Neural crest cell (in vitro differentiated cells): ENCODE results near the gene INTS11. TPM values are rescaled to one million over a fixed set of nuclear protein-coding genes. Genes with fewer than 3 reads are reported as not detected.

Source experiments
- DNase-seq: peaks from one replicate; pipeline ENCODE4 v3.0.0; 2021; ENCODE audit warnings: low read depth, mixed read lengths, low spot score
- H3K27ac Mint-ChIP-seq: one replicate; pipeline ENCODE4 v1.8.0; 2021; ENCODE audit warnings: mild to moderate bottlenecking, mixed read lengths; ENCODE audit not compliant: unreplicated experiment
- H3K27me3 Mint-ChIP-seq: 2 replicates; pipeline ENCODE4 v1.8.0; 2021; ENCODE audit warnings: low read depth, mild to moderate bottlenecking, mixed read lengths
- H3K36me3 Mint-ChIP-seq: 2 replicates; pipeline ENCODE4 v1.8.0; 2021; ENCODE audit warnings: low read depth, mild to moderate bottlenecking, mixed read lengths
- H3K4me1 Mint-ChIP-seq: 2 replicates; pipeline ENCODE4 v1.8.0; 2021; ENCODE audit warnings: mixed read lengths
- H3K4me3 Mint-ChIP-seq: one replicate; pipeline ENCODE4 v1.8.0; 2021; ENCODE audit warnings: mild to moderate bottlenecking, mixed read lengths
- H3K9me3 Mint-ChIP-seq: 2 replicates; pipeline ENCODE4 v1.8.0; 2021; ENCODE audit warnings: mixed read lengths
- CTCF ChIP-seq: fragments of 200-600 bp; sonication (generic); conservative IDR thresholded peaks from 2 replicates; pipeline ENCODE4 v1.5.0; 2021; ENCODE audit warnings: antibody characterized with exemption, mild to moderate bottlenecking
- total RNA-seq: library from RNA; stranded (reverse); gene quantifications from 2 replicates; pipeline ENCODE4 v1.2.1, GENCODE V29; 2021

The INTS11 gene
- total RNA-seq, 1 donor from 2014 or later, result 160 TPM

- peak overlapping the region; percentile 35 for H3K27ac Mint-ChIP-seq
- DNase-seq, result no peak
- peaks cover 14% of the 10 kb centered on the region for H3K4me1 Mint-ChIP-seq
- no peaks in the 10 kb centered on the region for H3K9me3 Mint-ChIP-seq
- no peak for TF ChIP-seq CTCF
- peak overlapping the region; percentile 85 for H3K4me3 Mint-ChIP-seq
- no peaks in the 10 kb centered on the region for H3K36me3 Mint-ChIP-seq
- H3K27me3 Mint-ChIP-seq, result no peaks in the 10 kb centered on the region
Measured at GRCh38 chr1:1322418-1322817, 2.0 kb downstream of the INTS11 start.

- H3K4me1 Mint-ChIP-seq, result peaks cover 14% of the 10 kb centered on the region
- DNase-seq, result no peak
- no peak overlapping the region for H3K27ac Mint-ChIP-seq
Measured at GRCh38 chr1:1321477-1321876, 3.0 kb downstream of the INTS11 start.

GRCh38 chr1:1320666-1321448 lies 3.6 kb downstream of the INTS11 start:
- Mint-ChIP-seq H3K4me1 (peaks cover 18% of the 10 kb centered on the region), H3K27ac (no peak overlapping the region), H3K9me3 (no peaks in the 10 kb centered on the region), H3K36me3 (peaks cover under 1% of the 10 kb centered on the region), H3K27me3 (no peaks in the 10 kb centered on the region), H3K4me3 (peak overlapping the region; percentile 59)
- no peak for TF ChIP-seq CTCF
- DNase-seq, result no peak

More at GRCh38 chr1:1321477-1321876, 3.0 kb downstream of the INTS11 start:
- Mint-ChIP-seq H3K4me3 (peak overlapping the region; percentile 59), H3K27me3 (no peaks in the 10 kb centered on the region), H3K9me3 (no peaks in the 10 kb centered on the region), H3K36me3 (no peaks in the 10 kb centered on the region)
- no peak for TF ChIP-seq CTCF

- Mint-ChIP-seq H3K4me3 (peak overlapping the region; percentile 70), H3K36me3 (peaks cover 2% of the 10 kb centered on the region), H3K27ac (no peak overlapping the region), H3K9me3 (no peaks in the 10 kb centered on the region), H3K27me3 (no peaks in the 10 kb centered on the region), H3K4me1 (peaks cover 21% of the 10 kb centered on the region)
- no peak for TF ChIP-seq CTCF
- no peak for DNase-seq
Measured at GRCh38 chr1:1319646-1319941, 4.9 kb downstream of the INTS11 start.

- no peaks in the 10 kb centered on the region for H3K27me3 Mint-ChIP-seq
- peak overlapping the region; percentile 70 for H3K4me3 Mint-ChIP-seq
- H3K27ac Mint-ChIP-seq, result no peak overlapping the region
- TF ChIP-seq CTCF, result no peak
- H3K4me1 Mint-ChIP-seq, result peaks cover 21% of the 10 kb centered on the region
- DNase-seq, result no peak
- peaks cover 2% of the 10 kb centered on the region for H3K36me3 Mint-ChIP-seq
- no peaks in the 10 kb centered on the region for H3K9me3 Mint-ChIP-seq
Measured at GRCh38 chr1:1318777-1319645, 5.4 kb downstream of the INTS11 start.
